ENCODE results near the gene ZNF669. TPM values are rescaled to one million over a fixed set of nuclear protein-coding genes. Genes with fewer than 3 reads are reported as not detected.

ZNF669 gene
- total RNA-seq, 1 experiment from 2014 or later: 19.5 TPM

DNA sequence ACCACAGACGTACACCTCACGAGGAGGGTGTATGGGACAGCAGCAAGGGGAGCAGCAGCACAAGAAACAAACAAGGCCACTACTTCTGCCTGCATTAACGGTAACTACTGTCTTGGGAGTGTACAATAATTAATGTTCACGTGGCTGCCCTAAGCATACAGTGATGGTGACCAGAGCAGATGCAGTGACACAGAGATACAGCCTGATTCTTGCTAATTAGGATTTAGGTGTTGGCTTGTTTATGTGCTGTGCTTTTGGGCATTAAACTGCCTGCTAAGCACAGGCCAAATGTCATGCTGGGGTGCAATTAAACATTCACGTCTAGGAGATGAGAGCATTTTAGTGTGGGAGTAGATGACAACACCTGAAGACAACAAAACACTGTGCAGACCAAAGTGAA is 7.2 kb downstream of the ZNF669 start:
- no peak overlapping the region for H2BK20ac ChIP-seq (ENCODE audit: low read depth, low read length, poor library complexity, severe bottlenecking)
- H4K91ac ChIP-seq (ENCODE audit: insufficient read length, low read depth, low read length): no peak overlapping the region
- H2BK120ac ChIP-seq (ENCODE audit: low read depth, low read length, poor library complexity, severe bottlenecking): no peak overlapping the region
- H3K23me2 ChIP-seq (ENCODE audit: insufficient read length, low read depth, low read length, poor library complexity, severe bottlenecking): no peaks in the 10 kb centered on the region
- H3K4ac ChIP-seq (ENCODE audit: low read depth, low read length): no peak overlapping the region
- H3K4me2 ChIP-seq (ENCODE audit: insufficient read depth, insufficient read length, low read length): no peak overlapping the region
- no peak overlapping the region for H2BK15ac ChIP-seq (ENCODE audit: low read depth, low read length)
- no peak overlapping the region for H2BK5ac ChIP-seq (ENCODE audit: insufficient read length, low read length)
- no peak overlapping the region for H4K8ac ChIP-seq (replicated peaks; ENCODE audit: insufficient read length, low read depth, low read length)
- TF ChIP-seq, protein P1, sequence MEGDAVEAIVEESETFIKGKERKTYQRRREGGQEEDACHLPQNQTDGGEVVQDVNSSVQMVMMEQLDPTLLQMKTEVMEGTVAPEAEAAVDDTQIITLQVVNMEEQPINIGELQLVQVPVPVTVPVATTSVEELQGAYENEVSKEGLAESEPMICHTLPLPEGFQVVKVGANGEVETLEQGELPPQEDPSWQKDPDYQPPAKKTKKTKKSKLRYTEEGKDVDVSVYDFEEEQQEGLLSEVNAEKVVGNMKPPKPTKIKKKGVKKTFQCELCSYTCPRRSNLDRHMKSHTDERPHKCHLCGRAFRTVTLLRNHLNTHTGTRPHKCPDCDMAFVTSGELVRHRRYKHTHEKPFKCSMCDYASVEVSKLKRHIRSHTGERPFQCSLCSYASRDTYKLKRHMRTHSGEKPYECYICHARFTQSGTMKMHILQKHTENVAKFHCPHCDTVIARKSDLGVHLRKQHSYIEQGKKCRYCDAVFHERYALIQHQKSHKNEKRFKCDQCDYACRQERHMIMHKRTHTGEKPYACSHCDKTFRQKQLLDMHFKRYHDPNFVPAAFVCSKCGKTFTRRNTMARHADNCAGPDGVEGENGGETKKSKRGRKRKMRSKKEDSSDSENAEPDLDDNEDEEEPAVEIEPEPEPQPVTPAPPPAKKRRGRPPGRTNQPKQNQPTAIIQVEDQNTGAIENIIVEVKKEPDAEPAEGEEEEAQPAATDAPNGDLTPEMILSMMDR (conservative IDR thresholded peaks at IDR 0.05): no peak
- no peak overlapping the region for H3K18ac ChIP-seq (ENCODE audit: insufficient read length, low read depth, low read length)
- H3K4me1 Mint-ChIP-seq: no peaks in the 10 kb centered on the region
- H3K9ac ChIP-seq (ENCODE audit: extremely low read depth, insufficient read length, low read length): no peak overlapping the region
- H3K4me3 Mint-ChIP-seq: no peak overlapping the region
- H3K23ac ChIP-seq (ENCODE audit: insufficient read length, low read depth, low read length): no peak overlapping the region
- H2BK12ac ChIP-seq (ENCODE audit: insufficient read length, low read depth, low read length): no peak overlapping the region
- H3K14ac ChIP-seq (ENCODE audit: insufficient read depth, low read length): no peak overlapping the region
- no peaks in the 10 kb centered on the region for H3K27me3 Mint-ChIP-seq (ENCODE audit: low read depth)
- peaks cover 4% of the 10 kb centered on the region for H3K9me3 ChIP-seq (ENCODE audit: control insufficient read depth, low read depth, low read length)
- no peak overlapping the region for H3K56ac ChIP-seq (ENCODE audit: insufficient read length, low read depth, low read length)
- H3K79me2 ChIP-seq (ENCODE audit: insufficient read depth, low read length): peaks cover 2% of the 10 kb centered on the region; the same call in 1 of the 2 replicates
- no CpG with 5 or more reads among the region's 5 CpGs for WGBS (ENCODE audit: extremely low coverage, insufficient read length, low lambda C conversion rate)
- no peaks in the 10 kb centered on the region for H3K4me1 ChIP-seq (ENCODE audit: insufficient read depth, low read length)
- H3K27ac Mint-ChIP-seq: no peak overlapping the region
- H4K5ac ChIP-seq (ENCODE audit: insufficient read length, low read depth, low read length): no peak overlapping the region
- H3K27me3 ChIP-seq (ENCODE audit: insufficient read depth, low read length): no peaks in the 10 kb centered on the region
- no peak overlapping the region for H2AFZ ChIP-seq (ENCODE audit: low read length)
- no peak overlapping the region for H3T11ph ChIP-seq (ENCODE audit: low read length)
- no peak for DNase-seq
- no peaks in the 10 kb centered on the region for H4K20me1 ChIP-seq (ENCODE audit: control insufficient read depth, insufficient read depth, insufficient read length)
- H3K9me3 Mint-ChIP-seq: peaks cover 12 to 18% of the 10 kb centered on the region in 2 experiments; a peak in 4 of 5 replicates
- no peak overlapping the region for H2AK5ac ChIP-seq (ENCODE audit: insufficient read length, low read length)
- H3K27ac ChIP-seq (ENCODE audit: insufficient read length, low read depth, low read length): no peak overlapping the region
- H3K36me3 Mint-ChIP-seq (ENCODE audit: insufficient read depth in 1 of 3, low read depth in 3 of 3): peaks cover 20 to 42% (median 38%) of the 10 kb centered on the region in 3 experiments
- H3K79me1 ChIP-seq (ENCODE audit: insufficient read depth, low read depth, low read length, poor library complexity, severe bottlenecking): no peaks in the 10 kb centered on the region

Measured in H9 (cell line).